Testis (tissue), 2 donors: ENCODE measurements around the gene SENP1.

Source experiments
- CTCF ChIP-seq, 3 experiments: fragments of 450-650 bp in 2 of 3; fragments of 200-600 bp in 1 of 3; sonication (generic) in 1 of 3; IDR thresholded peaks; one replicate each; pipeline ENCODE4 v1.5.1; 2016 to 2019; ENCODE audit warnings: antibody characterized with exemption in 3 of 3, mild to moderate bottlenecking in 2 of 3, moderate library complexity in 1 of 3
- POLR2A ChIP-seq: fragments of 450-650 bp; IDR thresholded peaks from one replicate; pipeline ENCODE4 v1.6.1; 2017; ENCODE audit warnings: antibody characterized with exemption, mild to moderate bottlenecking, moderate library complexity

GRCh38 chr12:48050174-48050573 is 55.7 kb downstream of the SENP1 start:
- TF ChIP-seq CTCF (IDR thresholded peaks at IDR 0.05) (no peak), POLR2A (no peak)
